Caki2 (cell line): Measurements from ENCODE around the gene C9orf153. TPM values are rescaled to one million over a fixed set of nuclear protein-coding genes. Genes with fewer than 3 reads are reported as not detected.
"Not testable (repeated sequence)": the region's sequence is repeated elsewhere in the genome, so short reads cannot be mapped to it uniquely, and the experiment has no call there.

Experiments used
- DNase-seq: peaks from one replicate; pipeline ENCODE4 v3.0.0-alpha.2; 2015; ENCODE audit warnings: low read depth
- in situ Hi-C: cut with HindIII; loops from 2 replicates; pipeline ENCODE4 v1.10.0; 2016; ENCODE audit warnings: low sequenced_read_pairs, low pct_unique_long_range_greater_than_20kb, mixed read lengths
- total RNA-seq: library from RNA; depleted of rRNA; stranded (reverse); fragments of >200 nt; shearing (Covaris generic); gene quantifications from 2 replicates; pipeline ENCODE4 v1.2.3, GENCODE V29; 2014; ENCODE audit warnings: low replicate concordance; rRNA removed

Gene C9orf153
- not detected in 2 replicates for total RNA-seq

GRCh38 chr9:86259557-86259956 lies at the start of gene C9orf153:
TSS of gene C9orf153 (minus strand) at chr9:86259657. CDS start at chr9:86229603, 30,054 bp downstream.
- in situ Hi-C loops, result no loop called here
- no peak for DNase-seq

- DNase-seq, result no peak
- in situ Hi-C loops, result no loop called here
Measured at GRCh38 chr9:86308687-86309086, 49.2 kb upstream of the C9orf153 start.

DNA sequence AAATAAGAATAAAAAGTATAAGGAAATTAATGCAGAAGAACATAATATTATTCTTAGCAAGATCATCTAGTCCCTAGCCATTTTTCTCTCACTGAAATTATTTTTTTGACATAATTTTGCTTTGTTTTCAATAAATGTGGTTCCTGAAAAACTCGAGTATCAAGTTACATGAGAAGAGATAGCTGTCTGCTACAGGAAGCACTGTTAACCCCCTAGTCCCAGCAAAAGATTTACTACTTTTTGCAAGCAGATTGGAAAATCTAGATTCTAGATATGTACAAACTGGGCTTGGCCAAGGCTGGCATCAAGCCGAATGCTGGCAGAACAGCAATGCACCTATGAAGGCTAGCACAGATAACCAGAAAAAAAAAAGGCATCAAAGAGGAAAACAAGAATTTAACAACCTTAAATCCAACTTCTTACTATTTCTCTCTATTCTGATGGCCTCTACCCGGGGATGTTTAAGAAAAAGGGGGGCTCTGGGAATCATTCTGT lies 44.8 kb upstream of the C9orf153 start:
- in situ Hi-C loops, result no loop called here
- DNase-seq, result no peak

DNA sequence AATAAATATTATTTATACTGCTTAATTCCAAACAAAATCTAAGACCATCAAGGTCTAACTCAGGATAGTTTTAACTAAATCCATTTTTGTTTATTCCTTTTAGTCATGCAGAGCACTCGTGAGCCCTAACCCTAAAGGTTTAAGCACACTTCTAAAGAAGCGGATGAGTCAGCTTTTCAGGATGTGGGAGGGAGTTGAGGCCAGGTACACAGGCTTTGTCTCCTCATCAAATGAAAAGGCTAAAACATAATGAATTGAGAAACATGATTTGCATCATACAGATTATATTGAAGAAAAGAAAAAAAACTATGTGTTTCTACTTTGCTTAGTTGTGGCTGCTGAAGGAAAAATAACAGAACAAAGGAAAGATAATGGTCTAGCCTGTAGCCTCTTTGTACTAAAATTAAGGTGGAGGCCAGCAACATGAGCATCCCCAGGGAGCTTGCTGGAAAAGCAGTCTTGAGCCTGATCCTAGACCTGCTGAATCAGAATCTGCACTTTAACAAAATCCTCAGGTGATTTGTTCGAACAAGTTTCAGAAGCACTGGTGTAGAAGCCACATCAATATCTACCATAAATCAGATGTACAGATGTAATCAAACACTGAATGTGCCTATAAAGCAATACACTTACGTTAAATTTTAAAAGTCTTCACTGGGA lies 44.0 kb upstream of the C9orf153 start:
- in situ Hi-C loops, result no loop called here
- no peak for DNase-seq

DNA sequence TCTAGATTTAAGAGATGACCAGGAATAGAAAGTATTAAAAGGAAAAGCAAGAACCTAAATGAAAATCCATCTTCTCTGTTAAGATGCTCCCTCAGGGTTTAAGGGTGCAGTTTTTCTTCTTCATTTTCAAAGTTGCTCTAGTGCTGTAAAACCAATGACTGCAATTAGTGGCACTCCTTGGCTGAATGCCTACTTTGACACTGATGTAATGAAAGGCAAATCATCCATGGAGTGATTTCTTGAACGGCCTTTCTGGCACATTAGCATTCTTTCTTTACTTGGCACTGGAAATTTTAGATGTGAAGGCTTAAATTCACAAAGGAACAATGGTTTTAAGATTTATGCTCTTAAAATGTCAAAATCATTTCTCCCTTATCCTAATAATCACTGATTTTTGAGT lies 42.2 kb upstream of the C9orf153 start:
- DNase-seq, result no peak
- in situ Hi-C loops, result no loop called here

DNA sequence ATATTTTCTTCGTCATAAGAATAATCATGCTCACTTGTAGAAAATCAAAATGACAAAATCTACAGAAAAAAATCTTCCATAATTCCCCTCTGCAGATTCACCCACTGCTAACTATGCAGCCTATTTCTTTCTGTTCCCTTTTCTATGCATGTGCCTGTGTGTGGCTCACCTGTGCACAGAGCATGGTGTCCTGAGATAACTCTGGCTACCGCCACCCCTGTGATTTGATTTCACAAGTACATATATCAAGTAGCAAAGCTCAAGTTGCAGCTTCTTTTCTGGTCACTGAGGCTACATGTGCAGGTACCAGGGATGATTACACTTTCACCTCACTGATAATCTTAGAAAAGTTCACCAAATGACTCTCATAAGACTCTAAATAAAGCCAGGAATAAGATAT lies 41.2 kb upstream of the C9orf153 start:
- no peak for DNase-seq
- in situ Hi-C loops, result no loop called here

- in situ Hi-C loops, result no loop called here
- no peak for DNase-seq
Measured at GRCh38 chr9:86298873-86299272, 39.4 kb upstream of the C9orf153 start.

DNA sequence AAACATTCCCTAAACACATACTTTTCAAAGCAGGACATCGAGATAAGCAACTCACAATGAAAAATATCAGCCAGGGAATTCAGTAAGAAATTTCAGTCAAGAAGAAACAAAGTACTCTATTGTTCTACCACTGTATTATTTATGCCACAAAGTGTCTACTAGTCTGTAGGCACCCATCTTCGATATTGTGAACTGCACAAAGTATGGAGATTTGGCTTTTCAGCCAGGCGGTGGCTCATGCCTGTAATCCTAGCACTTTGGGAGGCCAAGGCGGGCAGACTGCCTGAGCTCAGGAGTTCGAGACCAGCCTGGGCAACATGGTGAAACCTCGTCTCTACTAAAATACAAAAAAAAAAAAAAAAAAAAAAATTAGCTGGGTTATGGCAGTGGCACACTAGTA lies 30.9 kb upstream of the C9orf153 start:
- in situ Hi-C loops, DNase-seq: not testable (repeated sequence)

- in situ Hi-C loops, result no loop called here
- no peak for DNase-seq
Measured at GRCh38 chr9:86288499-86289198, 29.2 kb upstream of the C9orf153 start.

DNA sequence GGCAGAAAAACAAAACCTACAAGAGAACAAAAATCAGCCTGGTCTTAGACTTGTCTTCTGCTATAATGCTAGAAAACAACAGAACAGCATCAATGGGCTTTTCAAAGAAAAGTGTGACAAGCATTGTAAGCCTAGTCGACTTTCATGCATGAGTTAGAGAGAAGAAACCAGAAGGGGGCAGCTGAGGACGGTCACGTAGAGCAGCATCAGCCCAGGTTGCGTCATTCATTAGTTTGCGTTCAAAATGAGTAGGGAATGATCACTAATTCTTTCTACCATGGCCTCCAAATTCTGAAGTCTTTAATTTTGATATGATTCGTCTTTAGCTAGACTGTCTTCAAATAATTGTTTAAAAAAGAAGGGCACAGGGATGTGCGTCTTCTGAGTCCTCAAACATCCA lies 27.6 kb upstream of the C9orf153 start:
- DNase-seq, result peak; percentile 49
- in situ Hi-C loops, result no loop called here

DNA sequence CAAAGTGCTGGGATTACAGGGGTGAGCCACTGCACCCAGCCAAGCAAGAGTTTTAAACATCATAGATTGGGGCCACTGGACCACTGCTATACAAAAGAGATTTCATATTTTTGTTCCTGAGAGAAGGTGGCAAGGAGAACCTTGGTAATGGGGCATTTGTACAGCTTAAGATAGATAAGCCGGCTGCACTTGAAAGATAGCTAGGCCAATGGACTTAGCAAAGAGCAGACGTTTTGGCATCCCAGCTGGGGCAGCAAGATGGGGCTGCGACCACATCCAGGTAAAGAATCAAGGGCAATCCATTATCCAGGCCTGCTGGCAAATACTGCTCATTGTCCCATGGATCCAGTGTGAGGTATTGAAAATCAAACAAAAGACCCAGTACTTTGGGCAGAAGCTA lies 26.8 kb upstream of the C9orf153 start:
- in situ Hi-C loops, result no loop called here

GRCh38 chr9:86285261-86285660 lies 25.8 kb upstream of the C9orf153 start:
- in situ Hi-C loops, result no loop called here
- no peak for DNase-seq

More for the DNA sequence above, 26.8 kb upstream of the C9orf153 start:
- DNase-seq, result no peak

DNA sequence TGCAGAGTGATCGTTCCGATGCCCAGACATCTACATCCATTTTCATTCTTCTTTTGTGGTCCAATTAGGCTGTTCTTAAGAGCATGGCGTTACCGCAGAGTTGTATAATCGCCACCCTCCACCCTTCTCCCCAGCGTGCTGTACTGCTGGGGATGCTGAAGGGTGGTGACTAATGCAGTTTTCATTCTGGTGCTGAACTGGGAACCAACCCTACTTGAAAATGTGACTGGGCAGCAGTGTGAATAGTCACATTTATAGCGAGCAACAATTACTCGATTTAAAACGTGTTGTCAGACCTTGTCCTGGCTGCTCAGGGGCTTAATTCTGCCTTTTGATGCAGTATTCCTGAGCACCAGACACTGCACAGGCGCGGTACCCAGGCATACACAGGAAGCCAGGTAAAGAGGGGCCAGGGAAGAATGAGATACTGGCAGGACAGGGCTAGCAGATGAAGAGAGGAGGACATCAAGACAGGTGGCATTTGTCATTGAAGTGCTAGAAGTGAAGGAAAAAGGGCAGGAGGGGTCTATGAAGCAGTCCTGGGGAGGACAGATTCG lies 23.6 kb upstream of the C9orf153 start:
- no peak for DNase-seq
- in situ Hi-C loops, result no loop called here

- in situ Hi-C loops, result no loop called here
- peak; percentile 90 for DNase-seq
Measured at GRCh38 chr9:86282077-86282978, 22.9 kb upstream of the C9orf153 start, which contains the start of gene ISCA1. TSS of gene ISCA1 (minus strand) at chr9:86282538. CDS start at chr9:86282458, 80 bp downstream.

GRCh38 chr9:86281593-86282076 lies 22.2 kb upstream of the C9orf153 start:
- in situ Hi-C loops, result no loop called here
- no peak for DNase-seq

GRCh38 chr9:86280580-86280979 lies 21.1 kb upstream of the C9orf153 start:
- in situ Hi-C loops, result no loop called here
- DNase-seq, result no peak

GRCh38 chr9:86279839-86280238 lies 20.4 kb upstream of the C9orf153 start:
- in situ Hi-C loops, result no loop called here
- DNase-seq, result no peak

GRCh38 chr9:86277072-86277471 lies 17.6 kb upstream of the C9orf153 start:
- in situ Hi-C loops, result no loop called here

More at GRCh38 chr9:86277072-86277471, 17.6 kb upstream of the C9orf153 start:
- no peak for DNase-seq
